NCI-H226 (cell line): ENCODE results near the gene CCDC183.
"Not testable (repeated sequence)": the region's sequence is repeated elsewhere in the genome, so short reads cannot be mapped to it uniquely, and the experiment has no call there.

Experiments used
- DNase-seq: peaks from one replicate; pipeline ENCODE4 v3.0.0-alpha.2; 2015

The CCDC183 gene

GRCh38 chr9:136826188-136826541 lies 30.0 kb downstream of the CCDC183 start:
- no peak for DNase-seq

GRCh38 chr9:136826703-136827582 lies 30.8 kb downstream of the CCDC183 start:
- no peak for DNase-seq

- DNase-seq, result no peak
Observed at GRCh38 chr9:136827794-136828473, 31.8 kb downstream of the CCDC183 start.

GRCh38 chr9:136828474-136829140 lies 32.5 kb downstream of the CCDC183 start:
- DNase-seq, result no peak

- no peak for DNase-seq
Observed at GRCh38 chr9:136829412-136829811, 33.3 kb downstream of the CCDC183 start.

- DNase-seq, result no peak
Observed at GRCh38 chr9:136829981-136830885, 34.1 kb downstream of the CCDC183 start.

- no peak for DNase-seq
Observed at GRCh38 chr9:136831002-136831719, 35.0 kb downstream of the CCDC183 start.

- DNase-seq, result no peak
Observed at GRCh38 chr9:136831720-136832104, 35.6 kb downstream of the CCDC183 start.

- DNase-seq, result no peak
Observed at GRCh38 chr9:136832581-136832980, 36.4 kb downstream of the CCDC183 start.

- DNase-seq, result not testable (repeated sequence)
Observed at GRCh38 chr9:136833381-136834048, 37.4 kb downstream of the CCDC183 start.

GRCh38 chr9:136835162-136835931 lies 39.2 kb downstream of the CCDC183 start:
- no peak for DNase-seq

GRCh38 chr9:136835932-136836904 lies 40.1 kb downstream of the CCDC183 start:
- DNase-seq, result no peak

- DNase-seq, result no peak
Observed at GRCh38 chr9:136837146-136837855, 41.2 kb downstream of the CCDC183 start.

GRCh38 chr9:136837856-136838277 lies 41.7 kb downstream of the CCDC183 start:
- not testable (repeated sequence) for DNase-seq

GRCh38 chr9:136838314-136839228 lies 42.4 kb downstream of the CCDC183 start:
- DNase-seq, result no peak

GRCh38 chr9:136839229-136840139 lies 43.3 kb downstream of the CCDC183 start:
- DNase-seq, result no peak
